Measurements from ENCODE around the gene MLLT10. TPM values are rescaled to one million over a fixed set of nuclear protein-coding genes. Genes with fewer than 3 reads are reported as not detected.

Gene MLLT10
- total and polyA plus RNA-seq, 9 donors = 23.6 to 55.1 (median 36.8) TPM

DNA sequence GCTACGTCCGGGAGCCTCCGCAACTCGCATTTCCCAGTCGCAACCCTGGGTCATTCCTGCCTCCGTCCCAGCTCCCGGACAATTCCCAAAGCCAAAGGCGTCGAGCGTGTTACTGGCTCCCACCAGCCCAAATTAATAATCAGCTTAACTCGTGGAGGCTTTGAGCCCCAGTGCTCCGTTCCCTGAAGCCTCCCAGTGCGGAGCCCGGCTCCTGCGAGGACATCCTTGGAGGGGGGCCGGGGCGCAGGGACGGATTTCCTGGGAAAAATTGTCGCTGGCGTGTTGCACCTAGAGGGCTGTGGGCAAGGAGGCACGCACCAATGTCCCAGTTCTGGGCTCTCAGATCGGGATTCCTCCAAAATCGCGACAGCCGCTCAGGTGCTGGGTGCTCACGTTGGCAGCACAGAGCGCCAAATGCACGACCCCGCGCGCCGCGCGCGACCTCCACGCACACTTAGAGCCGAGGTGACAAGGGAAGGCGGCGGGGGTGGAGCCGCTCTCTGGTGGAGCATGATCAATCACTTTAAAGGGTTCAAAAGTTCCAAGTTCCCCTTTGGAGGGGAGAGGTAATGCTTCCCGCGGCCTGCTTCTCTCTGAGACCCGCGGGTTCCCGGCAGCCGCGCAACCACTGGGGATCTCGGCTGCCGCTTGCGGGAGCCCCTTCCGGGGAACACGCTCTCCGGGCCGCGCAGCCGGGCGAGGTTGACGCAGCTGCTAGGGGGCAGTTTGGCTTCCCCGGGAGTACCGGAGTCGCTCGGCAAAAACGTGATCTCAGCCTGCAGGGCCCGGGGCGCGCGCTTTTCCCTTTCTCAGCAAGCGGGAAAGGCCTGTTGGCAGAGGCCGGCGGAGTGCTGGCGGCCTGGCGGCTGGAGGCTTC lies 34.1 kb upstream of the MLLT10 start:
- intact Hi-C loops (cut with DNase I) = loop anchor here (5.0 to 10.0 kb wide), 9 partner anchors 32 to 1495 kb away; partner anchors contain the start of genes BMI1 (in 1 of the 4) and MLLT10 (in 1 of the 4)
- Histone ChIP-seq H3K4me1 (ENCODE audit: insufficient read depth) (no peaks in the 10 kb centered on the region), H3K4me3 (no peak overlapping the region), H3K27ac (no peak overlapping the region), H3K9me3 (no peaks in the 10 kb centered on the region), H3K36me3 (no peaks in the 10 kb centered on the region), H3K27me3 (no peaks in the 10 kb centered on the region)
- TF ChIP-seq EP300 (IDR thresholded peaks at IDR 0.05) = no peak
- TF ChIP-seq POLR2A (IDR thresholded peaks at IDR 0.05) = no peak
- TF ChIP-seq, protein P1, sequence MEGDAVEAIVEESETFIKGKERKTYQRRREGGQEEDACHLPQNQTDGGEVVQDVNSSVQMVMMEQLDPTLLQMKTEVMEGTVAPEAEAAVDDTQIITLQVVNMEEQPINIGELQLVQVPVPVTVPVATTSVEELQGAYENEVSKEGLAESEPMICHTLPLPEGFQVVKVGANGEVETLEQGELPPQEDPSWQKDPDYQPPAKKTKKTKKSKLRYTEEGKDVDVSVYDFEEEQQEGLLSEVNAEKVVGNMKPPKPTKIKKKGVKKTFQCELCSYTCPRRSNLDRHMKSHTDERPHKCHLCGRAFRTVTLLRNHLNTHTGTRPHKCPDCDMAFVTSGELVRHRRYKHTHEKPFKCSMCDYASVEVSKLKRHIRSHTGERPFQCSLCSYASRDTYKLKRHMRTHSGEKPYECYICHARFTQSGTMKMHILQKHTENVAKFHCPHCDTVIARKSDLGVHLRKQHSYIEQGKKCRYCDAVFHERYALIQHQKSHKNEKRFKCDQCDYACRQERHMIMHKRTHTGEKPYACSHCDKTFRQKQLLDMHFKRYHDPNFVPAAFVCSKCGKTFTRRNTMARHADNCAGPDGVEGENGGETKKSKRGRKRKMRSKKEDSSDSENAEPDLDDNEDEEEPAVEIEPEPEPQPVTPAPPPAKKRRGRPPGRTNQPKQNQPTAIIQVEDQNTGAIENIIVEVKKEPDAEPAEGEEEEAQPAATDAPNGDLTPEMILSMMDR (IDR thresholded peaks at IDR 0.05) = no peak
- peak in 4 of 5 donors; percentile 24 to 59 (median 48) for DNase-seq
- WGBS, 3 donors = 77 to 82% (median 81%) methylated on average over 72 of the region's 72 CpGs

DNA sequence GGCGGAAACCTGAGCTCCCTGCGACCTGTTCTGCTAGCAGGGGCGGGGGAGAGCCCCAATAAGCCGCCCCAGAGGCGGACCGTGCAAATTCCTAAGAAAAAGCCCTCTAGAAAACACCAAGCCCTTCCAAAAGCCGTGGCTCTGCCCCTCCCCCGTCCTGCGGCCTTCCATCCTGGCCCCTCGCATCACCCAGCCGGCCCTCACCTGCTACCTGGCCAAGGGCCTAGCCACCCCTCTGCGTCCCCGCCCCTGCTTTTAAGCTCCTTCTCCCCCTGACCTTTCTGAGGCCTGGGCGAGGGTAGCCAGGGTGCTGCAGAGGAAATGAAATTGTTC lies 33.5 kb upstream of the MLLT10 start:
- intact Hi-C loops (cut with DNase I) = loop anchor here in 1 of 4 donors (10.0 kb wide), 1 partner anchor 824 kb away; the partner anchor contains the start of gene BMI1
- no peak overlapping the region for H3K4me3 ChIP-seq
- H3K27ac ChIP-seq = no peak overlapping the region
- WGBS, 3 donors = 75 to 88% (median 77%) methylated on average over 14 of the region's 14 CpGs
- H3K9me3 ChIP-seq = no peaks in the 10 kb centered on the region
- no peaks in the 10 kb centered on the region for H3K4me1 ChIP-seq (ENCODE audit: insufficient read depth)
- H3K27me3 ChIP-seq = no peaks in the 10 kb centered on the region
- no peak for DNase-seq
- H3K36me3 ChIP-seq = no peaks in the 10 kb centered on the region
- TF ChIP-seq, protein P1 (IDR thresholded peaks at IDR 0.05) = no peak
- no peak for TF ChIP-seq POLR2A (IDR thresholded peaks at IDR 0.05)
- TF ChIP-seq EP300 (IDR thresholded peaks at IDR 0.05) = no peak

DNA sequence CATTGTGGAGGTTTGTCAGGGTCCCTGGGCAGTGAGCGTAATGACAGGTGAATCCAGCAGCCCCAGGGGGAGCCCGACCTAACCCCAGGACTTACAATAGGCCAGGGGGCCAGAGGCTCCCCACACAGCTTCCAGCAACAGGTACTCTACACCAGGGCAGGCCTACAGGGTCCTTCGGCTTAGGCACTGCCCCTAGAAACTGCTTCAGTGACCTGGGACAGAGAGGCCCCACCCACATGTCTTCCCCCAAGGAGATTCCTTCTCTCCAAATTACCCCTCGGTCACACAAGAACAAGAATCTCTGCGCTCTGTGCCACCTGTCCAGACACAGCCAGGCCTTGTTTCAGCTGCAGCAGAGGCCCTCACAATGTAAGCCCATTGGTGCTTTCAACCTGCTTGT lies 32.9 kb upstream of the MLLT10 start:
- WGBS, 3 donors = 97 to 99% (median 98%) methylated on average over 5 of the region's 5 CpGs
- no peaks in the 10 kb centered on the region for H3K4me1 ChIP-seq (ENCODE audit: insufficient read depth)
- TF ChIP-seq POLR2A (IDR thresholded peaks at IDR 0.05) (no peak), EP300 (IDR thresholded peaks at IDR 0.05) (no peak)
- TF ChIP-seq, protein P1 (IDR thresholded peaks at IDR 0.05) = no peak
- no peak for DNase-seq
- no peaks in the 10 kb centered on the region for H3K36me3 ChIP-seq
- no peaks in the 10 kb centered on the region for H3K27me3 ChIP-seq
- H3K4me3 ChIP-seq = no peak overlapping the region
- no peak overlapping the region for H3K27ac ChIP-seq
- no peaks in the 10 kb centered on the region for H3K9me3 ChIP-seq
- intact Hi-C loops (cut with DNase I) = loop anchor here in 1 of 4 donors (10.0 kb wide), 1 partner anchor 824 kb away; the partner anchor contains the start of gene BMI1

DNA sequence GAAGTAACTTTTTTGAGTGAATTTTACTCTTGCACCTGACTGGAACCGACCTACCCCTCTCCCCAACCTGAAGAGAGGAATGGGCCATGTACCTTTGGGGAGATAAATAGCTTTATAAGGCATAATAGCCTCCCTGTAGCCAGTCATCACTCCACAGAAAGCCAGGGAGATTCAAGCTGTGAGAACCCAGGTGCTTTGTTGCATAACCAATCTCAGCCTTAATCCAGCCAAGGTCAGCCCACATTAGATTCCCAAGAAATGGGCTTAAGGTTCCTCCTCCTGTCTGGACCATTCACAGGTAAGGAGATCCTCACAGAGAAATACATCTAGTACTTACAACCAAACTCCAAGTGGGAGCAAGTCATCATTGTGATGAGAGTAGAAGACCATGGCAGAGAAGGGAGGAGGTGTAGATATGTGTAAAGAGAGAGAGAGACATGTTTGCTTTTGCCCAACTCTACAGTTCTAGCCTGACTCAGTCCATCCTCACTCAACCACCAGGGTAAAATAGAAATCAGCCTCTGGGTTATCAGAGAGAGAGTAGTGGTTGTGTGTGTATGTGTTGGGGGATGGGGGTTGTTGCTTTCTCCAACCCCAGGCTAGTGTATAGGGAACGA lies 32.2 kb upstream of the MLLT10 start:
- no peaks in the 10 kb centered on the region for H3K4me1 ChIP-seq (ENCODE audit: insufficient read depth)
- no peaks in the 10 kb centered on the region for H3K27me3 ChIP-seq
- no peaks in the 10 kb centered on the region for H3K36me3 ChIP-seq
- no peak overlapping the region for H3K4me3 ChIP-seq
- intact Hi-C loops (cut with DNase I) = loop anchor here in 1 of 4 donors (10.0 kb wide), 1 partner anchor 823 kb away; the partner anchor contains the start of gene BMI1
- no peaks in the 10 kb centered on the region for H3K9me3 ChIP-seq
- H3K27ac ChIP-seq = no peak overlapping the region
- 94% methylated on average over 2 of the region's 2 CpGs for WGBS, 3 donors
- TF ChIP-seq EP300 (IDR thresholded peaks at IDR 0.05) (no peak), POLR2A (IDR thresholded peaks at IDR 0.05) (no peak)
- TF ChIP-seq, protein P1 (IDR thresholded peaks at IDR 0.05) = no peak
- no peak for DNase-seq

Measured in ovary (tissue), 9 donors.